Ishikawa (cell line): ENCODE measurements around the gene SV2C.

ENCODE experiments used
- CEBPB ChIP-seq: IDR thresholded peaks from 2 replicates; pipeline ENCODE4 v1.6.1; 2012
- CREB1 ChIP-seq: IDR thresholded peaks from 2 replicates; pipeline ENCODE4 v1.6.1; 2012; ENCODE audit warnings: low read depth
- EGR1 ChIP-seq: IDR thresholded peaks from 2 replicates; pipeline ENCODE4 v1.6.1; 2012
- EP300 ChIP-seq: IDR thresholded peaks from 2 replicates; pipeline ENCODE4 v1.6.1; 2012; ENCODE audit warnings: borderline replicate concordance
- FOXM1 ChIP-seq: IDR thresholded peaks from 2 replicates; pipeline ENCODE4 v1.6.1; 2012; ENCODE audit warnings: low read depth, borderline replicate concordance
- MAX ChIP-seq: IDR thresholded peaks from 2 replicates; pipeline ENCODE4 v1.6.1; 2012
- NFIC ChIP-seq: IDR thresholded peaks from 2 replicates; pipeline ENCODE4 v1.6.1; 2012
- RAD21 ChIP-seq: IDR thresholded peaks from 2 replicates; pipeline ENCODE4 v1.6.1; 2012; ENCODE audit warnings: low read depth
- REST ChIP-seq: IDR thresholded peaks from 2 replicates; pipeline ENCODE4 v1.6.1; 2012; ENCODE audit warnings: low read depth, mild to moderate bottlenecking
- TAF1 ChIP-seq: IDR thresholded peaks from 2 replicates; pipeline ENCODE4 v1.6.1; 2012; ENCODE audit warnings: low read depth, mild to moderate bottlenecking
- TCF12 ChIP-seq: IDR thresholded peaks from 2 replicates; pipeline ENCODE4 v1.6.1; 2012; ENCODE audit warnings: low read depth
- TEAD4 ChIP-seq: IDR thresholded peaks from 2 replicates; pipeline ENCODE4 v1.6.1; 2012
- YY1 ChIP-seq: IDR thresholded peaks from 2 replicates; pipeline ENCODE4 v1.6.1; 2012; ENCODE audit warnings: low read depth
- ZBTB7A ChIP-seq: IDR thresholded peaks from 2 replicates; pipeline ENCODE4 v1.6.1; 2012; ENCODE audit warnings: low read depth
- TF ChIP-seq, protein P1 (sequence below): IDR thresholded peaks from 2 replicates; pipeline ENCODE4 v1.6.1; 2012

The SV2C gene

GRCh38 chr5:76397200-76397599 lies 314.0 kb downstream of the SV2C start:
- TF ChIP-seq CREB1 = no peak
- no peak for TF ChIP-seq TAF1
- TF ChIP-seq CEBPB = no peak
- TF ChIP-seq FOXM1 = no peak
- TF ChIP-seq ZBTB7A = no peak
- TF ChIP-seq TCF12 = no peak
- TF ChIP-seq RAD21 = no peak
- TF ChIP-seq, protein P1, sequence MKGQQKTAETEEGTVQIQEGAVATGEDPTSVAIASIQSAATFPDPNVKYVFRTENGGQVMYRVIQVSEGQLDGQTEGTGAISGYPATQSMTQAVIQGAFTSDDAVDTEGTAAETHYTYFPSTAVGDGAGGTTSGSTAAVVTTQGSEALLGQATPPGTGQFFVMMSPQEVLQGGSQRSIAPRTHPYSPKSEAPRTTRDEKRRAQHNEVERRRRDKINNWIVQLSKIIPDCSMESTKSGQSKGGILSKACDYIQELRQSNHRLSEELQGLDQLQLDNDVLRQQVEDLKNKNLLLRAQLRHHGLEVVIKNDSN = no peak
- TF ChIP-seq MAX = no peak
- no peak for TF ChIP-seq REST
- TF ChIP-seq YY1 = no peak
- no peak for TF ChIP-seq EGR1
- no peak for TF ChIP-seq TEAD4
- no peak for TF ChIP-seq NFIC
- TF ChIP-seq EP300 = no peak

DNA sequence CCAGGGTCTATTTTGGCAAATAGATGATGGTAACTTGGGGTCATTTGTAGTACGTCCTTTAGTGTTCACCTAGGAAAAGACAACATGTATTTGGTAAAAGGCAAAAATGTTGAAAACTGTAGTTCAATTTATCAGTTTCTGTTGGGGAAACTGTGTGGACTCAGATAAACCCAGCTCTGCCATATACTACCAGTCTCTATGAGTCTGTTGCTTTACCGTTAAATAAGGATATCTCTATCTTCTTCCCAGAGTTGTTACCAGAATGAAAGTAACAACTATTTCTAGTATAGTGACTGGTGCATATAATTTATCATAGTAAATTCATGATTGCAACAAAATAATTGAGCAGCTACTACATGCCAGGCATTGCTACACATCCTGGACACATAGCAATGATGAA lies 316.1 kb downstream of the SV2C start:
- TF ChIP-seq ZBTB7A = no peak
- no peak for TF ChIP-seq EP300
- TF ChIP-seq MAX = no peak
- TF ChIP-seq RAD21 = no peak
- no peak for TF ChIP-seq YY1
- TF ChIP-seq TAF1 = no peak
- no peak for TF ChIP-seq CREB1
- TF ChIP-seq, protein P1 = no peak
- no peak for TF ChIP-seq EGR1
- TF ChIP-seq NFIC = no peak
- no peak for TF ChIP-seq TCF12
- TF ChIP-seq FOXM1 = no peak
- TF ChIP-seq CEBPB = no peak
- no peak for TF ChIP-seq REST

- TF ChIP-seq CEBPB = no peak
- TF ChIP-seq TEAD4 = no peak
- no peak for TF ChIP-seq MAX
- no peak for TF ChIP-seq ZBTB7A
- TF ChIP-seq CREB1 = no peak
- TF ChIP-seq REST = no peak
- no peak for TF ChIP-seq EGR1
- TF ChIP-seq RAD21 = no peak
- no peak for TF ChIP-seq FOXM1
- TF ChIP-seq TAF1 = no peak
- TF ChIP-seq YY1 = no peak
- TF ChIP-seq TCF12 = no peak
- no peak for TF ChIP-seq EP300
These were observed 317.3 kb downstream of the SV2C start for GRCh38 chr5:76400466-76400865.

GRCh38 chr5:76401801-76402250 lies 318.6 kb downstream of the SV2C start:
- no peak for TF ChIP-seq TAF1
- no peak for TF ChIP-seq CREB1
- TF ChIP-seq TCF12 = no peak
- TF ChIP-seq NFIC = no peak
- TF ChIP-seq EGR1 = no peak
- no peak for TF ChIP-seq ZBTB7A
- TF ChIP-seq YY1 = no peak
- TF ChIP-seq, protein P1 = no peak
- TF ChIP-seq MAX = no peak
- no peak for TF ChIP-seq FOXM1
- TF ChIP-seq EP300 = no peak
- TF ChIP-seq REST = no peak
- TF ChIP-seq RAD21 = no peak
- TF ChIP-seq CEBPB = no peak
- TF ChIP-seq TEAD4 = no peak
